Esophagus squamous epithelium (tissue), 4 donors: Measurements from ENCODE around the gene CEMP1.
"Not testable (repeated sequence)": the region's sequence is repeated elsewhere in the genome, so short reads cannot be mapped to it uniquely, and the experiment has no call there.

Experiments used
- POLR2A ChIP-seq, 4 donors: fragments of 450-650 bp; IDR thresholded peaks; one replicate each; pipeline ENCODE4 v1.6.1; 2017; ENCODE audit warnings: antibody characterized with exemption in 4 of 4, mild to moderate bottlenecking in 4 of 4, moderate library complexity in 3 of 4
- TF ChIP-seq, protein P1 (sequence below), 6 experiments: fragments of 450-650 bp in 4 of 6; fragments of 200-600 bp in 2 of 6; sonication (generic) in 2 of 6; IDR thresholded peaks; one replicate each; pipeline ENCODE4 v1.5.1; 2016 to 2019; ENCODE audit warnings: antibody characterized with exemption in 6 of 6, mild to moderate bottlenecking in 4 of 6, moderate library complexity in 4 of 6

DNA sequence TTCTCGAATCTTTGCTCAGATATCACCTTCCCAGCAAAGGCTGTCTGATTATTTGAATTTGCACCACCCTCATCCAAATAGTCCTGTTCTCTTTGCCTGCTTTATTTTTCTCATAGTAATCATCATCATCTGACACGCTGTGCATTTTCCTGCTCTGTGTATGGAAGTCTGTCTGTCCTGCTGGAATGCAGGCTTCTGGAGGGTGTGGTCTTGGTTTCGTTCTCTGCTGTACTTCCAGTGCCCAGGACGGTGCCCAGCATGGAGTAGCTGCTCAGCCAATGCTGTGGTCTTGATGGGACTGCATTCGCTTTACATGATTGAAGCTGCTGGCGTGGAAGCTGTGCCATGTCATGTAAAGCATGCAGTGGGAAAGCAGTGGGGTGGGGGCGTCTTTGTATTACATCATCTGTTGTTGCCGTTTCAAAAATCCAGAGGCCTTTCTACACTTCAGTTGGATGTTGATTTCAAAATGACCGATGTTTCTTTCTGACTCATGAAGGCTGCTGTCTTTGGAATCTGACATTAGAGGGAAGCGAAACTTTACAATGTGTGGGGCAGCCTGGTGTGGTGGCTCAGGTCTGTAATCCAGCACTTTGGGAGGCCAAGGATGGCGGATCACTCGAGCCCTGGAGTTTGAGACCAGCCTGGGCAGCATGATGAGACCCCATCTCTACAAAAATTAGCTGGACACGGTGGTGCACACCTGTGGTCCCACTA lies 23.7 kb upstream of the CEMP1 start:
- TF ChIP-seq POLR2A (IDR thresholded peaks at IDR 0.05), result not testable (repeated sequence)
- TF ChIP-seq, protein P1, sequence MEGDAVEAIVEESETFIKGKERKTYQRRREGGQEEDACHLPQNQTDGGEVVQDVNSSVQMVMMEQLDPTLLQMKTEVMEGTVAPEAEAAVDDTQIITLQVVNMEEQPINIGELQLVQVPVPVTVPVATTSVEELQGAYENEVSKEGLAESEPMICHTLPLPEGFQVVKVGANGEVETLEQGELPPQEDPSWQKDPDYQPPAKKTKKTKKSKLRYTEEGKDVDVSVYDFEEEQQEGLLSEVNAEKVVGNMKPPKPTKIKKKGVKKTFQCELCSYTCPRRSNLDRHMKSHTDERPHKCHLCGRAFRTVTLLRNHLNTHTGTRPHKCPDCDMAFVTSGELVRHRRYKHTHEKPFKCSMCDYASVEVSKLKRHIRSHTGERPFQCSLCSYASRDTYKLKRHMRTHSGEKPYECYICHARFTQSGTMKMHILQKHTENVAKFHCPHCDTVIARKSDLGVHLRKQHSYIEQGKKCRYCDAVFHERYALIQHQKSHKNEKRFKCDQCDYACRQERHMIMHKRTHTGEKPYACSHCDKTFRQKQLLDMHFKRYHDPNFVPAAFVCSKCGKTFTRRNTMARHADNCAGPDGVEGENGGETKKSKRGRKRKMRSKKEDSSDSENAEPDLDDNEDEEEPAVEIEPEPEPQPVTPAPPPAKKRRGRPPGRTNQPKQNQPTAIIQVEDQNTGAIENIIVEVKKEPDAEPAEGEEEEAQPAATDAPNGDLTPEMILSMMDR (IDR thresholded peaks at IDR 0.05), result not testable (repeated sequence)
